ENCODE results near the gene EPHA6.

Gene EPHA6

DNA sequence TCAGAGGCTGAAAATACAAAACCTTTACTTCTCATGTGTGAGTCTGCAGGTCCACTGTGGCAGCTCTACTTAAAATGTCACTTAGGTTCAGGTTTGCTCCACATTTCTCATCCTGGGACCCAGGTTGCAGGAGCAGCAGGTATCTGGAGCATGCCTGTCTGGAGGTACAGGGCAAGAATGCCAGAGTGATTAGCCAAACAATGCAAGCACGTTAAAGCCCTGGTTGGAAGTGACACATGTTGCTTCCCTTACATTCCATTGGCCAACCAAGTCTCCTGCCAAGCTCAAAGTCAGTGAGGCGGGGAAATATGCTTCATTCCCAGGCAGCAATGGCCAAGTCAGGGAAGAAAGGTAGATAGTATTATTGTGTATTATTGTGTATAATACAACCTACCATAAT is 873.3 kb downstream of the EPHA6 start:
- no peak for DNase-seq (ENCODE audit: extremely low read depth in 1 of 2, low read depth in 1 of 2)

DNA sequence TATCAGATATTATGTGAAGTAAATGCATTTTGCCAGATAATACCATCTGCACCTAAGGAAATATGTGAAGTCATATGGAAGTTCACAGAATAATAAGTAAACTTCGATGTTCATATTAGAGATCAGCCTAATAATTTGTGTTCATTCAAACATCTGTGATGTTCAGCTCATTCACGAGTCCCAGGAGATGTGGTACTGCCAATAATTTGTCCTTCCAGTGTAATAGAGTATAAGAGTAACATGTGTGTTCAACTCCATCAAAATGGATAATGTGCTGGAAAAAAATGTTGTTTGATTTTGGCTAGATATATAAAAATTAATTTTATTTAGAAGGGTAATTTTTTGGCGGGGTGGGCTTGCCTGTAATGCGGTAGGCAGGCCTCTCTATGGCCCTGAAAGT is 874.7 kb downstream of the EPHA6 start:
- DNase-seq (ENCODE audit: extremely low read depth in 1 of 2, low read depth in 1 of 2): no peak

DNA sequence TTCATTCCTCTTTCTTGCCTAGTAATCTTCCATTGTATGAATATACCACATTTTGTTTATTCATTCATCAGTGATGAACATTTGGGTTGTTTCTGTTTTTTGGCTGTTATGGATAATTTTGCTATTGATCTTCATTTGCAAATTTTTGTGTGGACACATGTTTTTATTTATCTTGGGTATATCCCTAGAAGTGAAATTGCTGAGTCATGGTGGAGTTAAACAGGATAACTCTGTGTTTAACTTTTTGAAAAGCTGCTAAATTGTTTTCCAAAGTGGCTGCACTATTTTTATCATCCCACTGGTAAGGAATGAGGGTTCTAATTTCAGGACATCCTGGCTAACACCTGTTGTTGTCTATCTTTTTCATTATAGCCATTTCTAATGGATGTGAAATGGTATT is 875.6 kb downstream of the EPHA6 start:
- DNase-seq (ENCODE audit: extremely low read depth in 1 of 2, low read depth in 1 of 2): no peak

DNA sequence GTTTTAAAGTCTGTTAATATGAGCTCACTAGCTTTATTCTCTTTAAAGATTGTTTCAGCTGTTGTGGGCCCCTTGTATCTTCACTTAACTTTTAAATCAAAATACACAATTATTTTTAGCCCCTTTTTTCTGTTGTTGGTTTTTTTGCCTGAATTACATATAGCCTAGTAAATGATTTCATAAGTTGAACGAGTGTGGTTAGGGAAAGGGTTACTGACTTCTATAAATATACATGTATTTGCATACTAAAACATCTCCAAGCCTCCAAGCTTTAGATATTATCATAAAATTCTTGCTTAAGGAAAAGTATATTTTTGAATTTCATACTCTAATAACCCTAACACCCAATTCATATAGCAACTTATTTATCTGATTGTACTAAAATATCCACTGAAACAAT is 877.0 kb downstream of the EPHA6 start:
- DNase-seq (ENCODE audit: extremely low read depth in 1 of 2, low read depth in 1 of 2): no peak

DNA sequence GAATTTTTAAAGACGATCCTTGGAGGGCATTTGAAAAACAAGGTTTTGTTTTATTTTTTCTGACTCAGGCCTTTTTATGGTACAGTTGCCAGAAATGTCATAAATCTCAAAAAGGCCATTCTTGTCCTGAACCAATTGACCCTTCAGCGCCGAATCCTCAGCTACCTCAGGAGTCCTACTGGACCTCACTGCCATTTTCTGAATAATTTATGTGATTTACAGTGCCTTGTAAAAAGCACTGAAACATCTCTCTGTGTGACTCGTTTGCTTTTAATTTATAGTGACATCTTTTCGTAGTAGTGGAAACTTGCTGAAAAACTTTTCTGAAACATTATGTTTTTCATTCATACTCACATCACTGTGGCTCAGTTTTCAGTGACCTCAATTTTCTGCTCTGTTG is 878.0 kb downstream of the EPHA6 start:
- no peak for DNase-seq (ENCODE audit: extremely low read depth in 1 of 2, low read depth in 1 of 2)

DNA sequence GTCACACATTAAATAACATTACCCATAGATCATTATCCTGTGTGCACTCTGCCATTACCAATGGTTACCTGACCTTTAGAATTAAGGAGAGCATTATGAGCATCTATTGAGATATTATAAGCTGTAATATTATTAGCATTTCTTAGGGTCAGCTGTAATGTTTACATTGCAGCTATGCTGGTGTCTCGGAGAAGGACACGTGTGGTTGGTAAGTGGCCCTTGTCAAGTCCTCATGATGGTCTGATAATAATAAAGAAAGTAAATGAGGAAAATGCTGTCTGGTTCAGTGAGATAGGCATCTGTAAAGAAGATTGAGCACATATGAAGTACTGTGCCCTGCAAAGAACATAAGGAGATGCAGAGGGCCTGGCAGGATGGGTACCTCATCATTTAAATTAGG is 878.4 kb downstream of the EPHA6 start:
- no peak for DNase-seq (ENCODE audit: extremely low read depth in 1 of 2, low read depth in 1 of 2)

DNA sequence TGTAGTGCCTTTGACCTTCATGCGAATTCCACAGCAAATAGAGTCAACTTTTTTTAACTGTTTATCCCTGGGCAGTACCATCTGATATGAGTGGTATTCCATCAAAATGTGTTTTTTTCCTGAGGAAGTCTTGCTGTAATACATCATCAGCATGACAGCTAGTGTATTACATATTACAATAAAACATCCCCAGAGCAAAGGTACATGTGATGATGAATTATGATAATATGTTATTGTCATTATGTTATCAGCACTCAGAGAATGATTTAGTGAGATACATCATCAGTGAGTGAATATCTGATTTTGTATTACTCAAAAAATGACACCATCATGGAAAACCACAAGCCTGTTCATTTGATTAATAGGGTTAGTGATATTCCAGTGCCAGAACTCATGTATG is 880.5 kb downstream of the EPHA6 start:
- no peak for DNase-seq (ENCODE audit: extremely low read depth in 1 of 2, low read depth in 1 of 2)

DNA sequence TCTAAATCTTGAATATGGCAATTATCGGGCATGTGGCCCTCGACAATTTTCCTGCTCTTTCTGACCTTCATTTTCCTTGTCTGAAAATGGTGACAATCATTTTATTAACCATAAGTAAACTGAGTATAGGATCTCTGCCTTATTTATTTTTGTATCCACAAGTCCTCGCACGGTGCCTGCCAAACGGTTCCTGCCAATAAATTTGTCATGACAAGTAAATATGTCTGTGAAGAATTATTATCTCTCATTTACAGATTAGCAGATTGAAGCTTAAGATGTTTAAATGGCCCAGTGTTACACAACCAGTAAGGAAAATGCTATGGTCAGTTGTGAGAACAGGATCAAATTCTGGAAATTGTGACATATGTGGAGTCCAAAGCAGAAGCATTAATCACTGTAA is 884.3 kb downstream of the EPHA6 start:
- DNase-seq (ENCODE audit: extremely low read depth in 1 of 2, low read depth in 1 of 2): no peak

DNA sequence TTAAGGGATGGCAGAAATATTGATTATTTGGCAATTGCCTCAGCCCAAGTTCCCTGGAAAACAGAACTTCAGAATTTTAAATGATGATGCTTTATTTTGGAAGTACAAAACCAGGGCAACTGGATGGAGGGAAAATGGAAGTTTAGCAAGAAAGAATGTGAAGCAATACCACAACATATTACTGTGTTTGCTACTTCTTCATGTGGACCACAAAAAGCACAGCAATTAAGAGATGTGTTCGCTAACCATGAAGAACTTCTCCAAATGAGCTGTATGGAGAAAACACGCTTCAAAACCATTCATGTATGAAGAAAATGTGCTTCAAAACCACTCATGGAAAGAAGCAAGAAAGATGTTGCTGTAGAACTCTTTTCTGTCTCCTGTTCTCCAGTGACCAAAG is 885.5 kb downstream of the EPHA6 start:
- DNase-seq (ENCODE audit: extremely low read depth in 1 of 2, low read depth in 1 of 2): no peak

DNA sequence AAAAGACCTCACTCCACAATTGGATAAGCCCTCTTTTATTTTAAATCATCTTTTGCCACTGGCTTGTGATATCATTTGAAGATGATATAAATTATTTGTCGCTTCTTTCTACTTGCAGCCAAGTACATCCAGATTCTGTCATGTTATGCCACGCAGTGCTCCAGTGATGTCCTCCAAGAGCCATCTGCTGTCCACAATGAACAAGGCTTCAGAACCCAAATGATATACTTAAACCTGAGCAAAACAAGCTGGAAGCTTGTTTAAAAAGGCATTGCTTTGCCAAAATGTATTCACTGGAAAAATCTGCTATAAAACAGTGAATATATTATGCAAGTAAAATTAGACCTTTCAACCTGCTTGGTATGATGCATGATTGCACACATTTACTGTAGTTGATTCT is 891.4 kb downstream of the EPHA6 start:
- DNase-seq (ENCODE audit: extremely low read depth in 1 of 2, low read depth in 1 of 2): no peak

DNA sequence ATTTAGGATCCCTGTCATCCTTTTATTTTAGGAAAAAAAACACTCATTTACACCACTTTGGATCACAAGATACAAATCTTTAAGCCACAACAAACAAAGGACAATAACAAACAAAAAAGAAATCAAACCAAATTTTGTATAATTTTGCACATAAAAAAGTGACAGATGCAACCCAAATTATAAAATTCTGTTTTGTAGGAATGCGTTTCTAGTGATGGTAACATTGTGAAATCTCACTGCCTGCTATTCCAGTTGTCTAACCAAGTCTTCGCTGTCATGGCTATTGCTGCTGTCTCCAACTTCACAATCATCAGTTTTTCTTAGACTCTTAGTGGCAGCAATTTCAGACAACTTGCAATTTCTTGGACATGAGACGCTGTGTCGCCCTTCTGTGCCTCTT is 891.8 kb downstream of the EPHA6 start:
- no peak for DNase-seq (ENCODE audit: extremely low read depth in 1 of 2, low read depth in 1 of 2)

DNA sequence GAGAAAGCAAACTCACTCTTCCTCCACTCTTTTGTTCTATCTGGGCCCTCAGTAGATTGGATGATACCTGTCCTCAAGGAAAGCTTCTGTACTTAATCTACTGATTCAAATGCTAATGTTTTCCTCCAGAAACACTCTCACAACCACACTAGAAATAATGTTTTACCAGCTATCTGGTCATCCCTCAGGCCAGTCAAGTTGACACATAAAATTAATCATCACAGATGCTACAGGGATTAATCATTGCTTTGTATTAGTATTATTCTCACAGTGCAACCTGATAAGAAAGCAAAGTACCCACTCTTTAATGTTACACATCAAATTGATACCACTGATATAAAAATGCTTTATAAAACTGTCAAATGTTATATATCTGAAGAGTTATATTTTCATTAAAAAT is 897.3 kb downstream of the EPHA6 start:
- DNase-seq (ENCODE audit: extremely low read depth in 1 of 2, low read depth in 1 of 2): no peak

DNA sequence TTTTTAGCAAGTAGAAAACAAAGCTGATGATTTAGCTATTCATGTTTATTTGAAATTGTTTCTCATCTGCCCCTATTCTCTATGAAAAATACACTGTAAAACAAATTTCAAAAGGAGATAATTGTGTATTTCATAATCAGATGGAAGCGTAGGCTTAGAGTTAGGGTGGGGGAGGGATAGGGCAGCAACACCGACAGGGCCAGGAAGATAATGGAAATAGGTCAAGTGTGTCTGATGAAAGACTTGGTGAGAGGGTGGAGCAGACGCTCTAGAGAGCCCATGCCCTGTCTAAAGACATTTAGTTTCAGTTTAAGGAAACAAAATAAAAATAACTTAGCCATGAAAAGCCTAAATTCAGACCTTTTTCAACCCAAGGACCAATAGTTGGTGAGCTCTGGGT is 898.5 kb downstream of the EPHA6 start:
- no peak for DNase-seq (ENCODE audit: extremely low read depth in 1 of 2, low read depth in 1 of 2)

DNA sequence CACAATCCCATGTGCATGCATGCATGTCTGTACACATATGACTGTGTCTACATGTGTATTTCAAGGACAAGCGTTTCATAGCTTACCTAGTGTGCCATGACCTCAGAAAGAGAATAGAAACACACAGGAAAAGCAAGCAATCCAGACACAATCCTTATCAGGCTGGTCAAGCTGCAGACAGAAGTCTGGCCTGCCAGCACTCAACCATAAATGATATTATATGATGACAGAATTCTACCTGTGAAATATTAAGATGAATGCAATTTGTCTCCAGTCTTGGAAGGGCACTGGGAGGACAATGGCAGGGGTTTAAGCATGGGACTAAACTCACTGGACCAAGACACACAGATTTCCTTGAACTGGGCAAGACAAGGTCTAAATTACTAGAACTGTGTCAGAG is 899.2 kb downstream of the EPHA6 start:
- no peak for DNase-seq (ENCODE audit: extremely low read depth in 1 of 2, low read depth in 1 of 2)

DNA sequence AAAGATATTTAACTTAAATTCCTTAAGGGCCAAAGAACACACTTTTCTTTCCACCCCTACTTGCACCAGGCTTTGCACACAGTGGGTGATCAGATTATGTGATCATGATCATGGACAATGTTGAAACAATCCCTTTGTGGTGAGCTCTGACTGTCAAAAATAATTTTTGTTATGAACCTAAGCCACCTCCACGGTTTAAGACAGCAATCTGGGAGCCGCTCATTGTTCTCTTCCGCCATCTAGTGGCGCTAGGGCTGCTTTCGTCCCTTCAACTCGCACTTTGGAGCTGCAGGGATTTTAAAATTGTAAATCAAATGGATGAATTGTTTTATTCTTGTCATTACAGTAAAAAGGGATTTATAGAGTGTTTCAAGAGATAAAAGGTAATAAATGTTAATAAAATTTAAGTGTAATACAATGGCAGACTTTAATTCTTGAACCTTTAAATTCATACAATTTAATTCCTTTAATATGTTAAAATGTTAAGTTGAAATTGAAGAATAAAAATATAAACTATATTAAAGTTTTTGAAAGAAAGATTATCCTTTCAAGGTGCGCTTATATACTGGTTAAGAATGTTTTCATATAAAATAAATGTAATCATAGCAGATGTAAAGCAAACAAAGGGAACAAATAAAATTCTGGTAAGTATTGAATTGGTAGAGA is 904.9 kb downstream of the EPHA6 start:
- DNase-seq (ENCODE audit: extremely low read depth in 1 of 2, low read depth in 1 of 2): peak; percentile 6 to 38

DNA sequence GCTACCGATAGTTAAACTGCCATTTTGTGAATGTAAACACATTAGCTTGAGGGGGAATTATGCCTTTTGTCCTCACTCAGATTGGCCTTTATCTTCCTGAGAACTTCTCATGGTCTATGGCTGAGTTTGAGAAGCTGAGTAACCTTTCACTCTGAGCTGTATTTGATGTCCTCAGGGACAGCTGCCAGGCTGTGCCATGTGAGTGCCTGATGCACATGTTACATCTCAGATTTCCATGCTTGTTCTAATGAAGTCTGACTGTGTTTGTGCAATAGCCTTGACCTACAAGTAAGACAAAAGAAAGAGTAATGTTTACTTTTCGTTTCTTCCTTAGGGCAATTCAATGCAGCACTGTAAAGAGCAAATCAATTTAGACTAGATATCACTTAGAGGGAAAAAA is 906.0 kb downstream of the EPHA6 start:
- DNase-seq (ENCODE audit: extremely low read depth in 1 of 2, low read depth in 1 of 2): no peak

DNA sequence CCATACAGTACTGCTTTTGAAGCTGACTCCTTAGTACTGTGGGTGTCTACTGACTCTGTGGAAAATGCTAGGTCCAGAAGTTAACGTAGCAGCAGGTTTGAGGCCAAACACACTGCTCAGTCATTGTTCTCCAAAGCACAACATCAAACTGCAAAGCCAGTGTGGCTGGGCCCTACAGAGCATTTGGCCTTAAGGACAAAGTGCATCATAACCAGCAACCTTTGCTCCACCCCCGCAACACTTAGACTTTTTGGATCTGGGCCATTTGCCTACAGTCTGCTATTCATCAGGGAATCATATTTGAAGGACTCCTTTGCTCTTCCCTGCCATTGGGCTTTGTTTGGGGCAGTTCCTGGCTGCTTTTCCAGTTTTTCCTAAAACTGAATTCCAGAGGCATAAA is 907.1 kb downstream of the EPHA6 start:
- DNase-seq (ENCODE audit: extremely low read depth in 1 of 2, low read depth in 1 of 2): no peak

DNA sequence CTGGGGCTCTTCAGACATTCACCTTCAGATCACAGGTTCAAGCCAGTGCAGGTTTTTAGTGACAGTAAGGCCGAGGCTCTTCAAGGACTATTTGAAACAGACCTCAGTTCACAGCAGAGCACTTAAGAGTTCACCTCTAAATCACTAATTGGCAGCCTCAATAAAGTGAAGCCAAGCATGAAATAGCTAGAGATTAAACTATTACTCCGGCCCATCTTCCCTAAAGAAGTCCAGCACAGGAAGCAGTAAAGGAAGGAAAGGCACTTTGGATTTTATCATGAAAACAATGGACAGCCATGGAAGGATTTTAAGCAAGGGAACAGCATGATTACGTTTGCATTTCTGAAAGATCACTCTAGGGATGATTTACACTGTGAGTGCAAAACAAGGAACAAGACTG is 922.5 kb downstream of the EPHA6 start:
- no peak for DNase-seq (ENCODE audit: extremely low read depth in 1 of 2, low read depth in 1 of 2)

DNA sequence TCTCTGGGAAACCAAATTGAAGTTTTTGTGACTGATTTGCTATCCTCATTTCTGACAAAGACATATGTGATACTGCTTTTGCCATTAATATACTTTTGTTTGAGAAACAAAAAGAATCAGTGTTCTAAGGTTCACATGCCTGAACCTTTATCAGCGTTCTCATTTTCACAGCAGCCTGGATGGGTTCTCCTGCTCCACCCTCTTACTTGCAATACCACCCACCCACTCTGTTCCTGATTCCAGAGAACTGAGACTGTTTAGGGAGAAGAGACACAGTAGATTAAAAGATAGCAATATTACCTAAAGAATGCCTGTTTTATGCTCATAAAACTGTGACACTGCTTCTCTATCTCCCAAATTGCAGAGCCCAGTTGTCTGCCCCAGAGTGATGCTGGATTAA is 924.4 kb downstream of the EPHA6 start:
- no peak for DNase-seq (ENCODE audit: extremely low read depth in 1 of 2, low read depth in 1 of 2)

DNA sequence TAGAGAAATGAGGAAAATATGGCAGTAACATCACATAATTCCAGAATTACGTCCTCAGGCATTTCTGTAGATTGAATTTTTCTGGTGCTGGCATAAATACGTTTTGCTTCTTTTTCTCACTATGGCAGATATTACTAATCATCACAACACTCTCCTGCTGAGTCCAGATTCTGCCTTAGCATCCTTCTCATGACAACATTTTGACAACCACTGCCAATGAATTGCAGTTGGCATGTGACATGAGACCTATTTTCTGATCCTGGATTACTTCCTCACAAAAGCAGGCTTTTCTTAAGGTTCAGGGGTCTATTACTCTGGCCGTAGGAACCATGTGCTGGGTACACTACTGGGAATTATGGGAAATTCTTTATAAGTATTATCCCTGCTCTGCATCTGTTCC is 927.6 kb downstream of the EPHA6 start:
- DNase-seq (ENCODE audit: extremely low read depth in 1 of 2, low read depth in 1 of 2): no peak

DNA sequence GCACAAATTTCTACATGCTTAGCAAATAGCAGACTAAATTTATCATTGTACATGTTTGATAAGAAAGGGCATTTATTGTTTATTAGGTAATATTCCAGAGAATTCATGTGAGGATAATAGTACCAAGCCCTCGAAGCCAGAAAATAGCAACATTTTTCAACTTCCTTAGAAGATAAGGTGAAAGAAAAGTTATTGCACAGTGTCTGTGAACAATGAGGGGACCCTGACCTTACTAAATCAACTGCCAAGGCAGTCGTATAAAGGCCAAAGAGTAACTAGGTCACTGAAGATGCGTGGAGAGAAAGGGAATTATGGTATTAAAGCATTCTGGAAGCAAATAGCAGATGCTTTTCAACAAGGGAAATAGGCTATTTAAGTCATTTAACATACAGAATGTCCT is 929.9 kb downstream of the EPHA6 start:
- DNase-seq (ENCODE audit: extremely low read depth in 1 of 2, low read depth in 1 of 2): no peak

DNA sequence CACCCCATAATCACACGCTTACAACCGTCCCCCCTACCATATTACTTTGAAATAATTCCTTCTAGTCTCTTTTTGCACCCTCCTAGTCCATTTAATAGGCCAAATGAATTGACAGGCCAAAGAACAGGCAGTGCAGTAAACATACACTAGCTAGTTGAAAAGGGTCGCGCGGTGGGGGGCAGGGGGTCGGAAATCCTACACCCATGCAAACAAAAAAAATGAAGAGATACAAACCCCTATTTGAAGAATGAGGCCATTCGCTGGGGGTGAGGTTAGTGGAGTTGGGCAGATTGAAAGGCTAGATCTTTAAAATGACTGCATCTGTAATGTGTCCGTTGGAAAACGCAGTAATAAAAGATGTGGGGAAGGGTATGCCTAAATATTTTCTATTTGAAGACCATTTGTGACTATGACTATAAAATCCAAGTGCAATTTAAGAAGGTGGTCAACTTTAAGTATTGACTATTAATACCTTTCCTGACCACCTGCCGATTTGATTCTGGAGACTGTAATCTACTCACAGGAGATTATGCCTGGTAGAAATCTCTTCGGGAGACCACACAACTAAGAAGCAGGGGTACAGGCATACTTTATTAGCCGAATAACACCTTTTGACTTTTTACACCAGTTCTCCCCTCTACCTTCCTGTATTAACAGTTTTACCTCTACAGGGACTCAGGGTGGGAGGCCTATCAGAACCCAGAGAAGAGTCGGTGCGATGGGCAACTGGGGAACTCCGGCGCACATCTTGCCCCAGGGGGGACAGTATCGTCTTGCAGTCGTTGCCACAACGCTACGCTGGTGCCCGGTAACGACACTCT is 949.4 kb downstream of the EPHA6 start:
- no peak for DNase-seq (ENCODE audit: extremely low read depth in 1 of 2, low read depth in 1 of 2)

Measured in activated CD8-positive, alpha-beta memory T cell treated with anti-CD3 and anti-CD28 coated beads for 1 hour (primary cell).